Raji (cell line): Measurements from ENCODE around the gene TLR8.

ENCODE experiments used
- POLR2A ChIP-seq: IDR thresholded peaks from 2 replicates; pipeline ENCODE4 v1.6.1; 2011; ENCODE audit warnings: low read depth, low read length, control low read depth; ENCODE audit not compliant: insufficient read depth

The TLR8 gene

GRCh38 chrX:12919620-12920019 lies 13.2 kb downstream of the TLR8 start:
- TF ChIP-seq POLR2A = no peak

- no peak for TF ChIP-seq POLR2A
These were observed 14.6 kb downstream of the TLR8 start for GRCh38 chrX:12920990-12921389.

DNA sequence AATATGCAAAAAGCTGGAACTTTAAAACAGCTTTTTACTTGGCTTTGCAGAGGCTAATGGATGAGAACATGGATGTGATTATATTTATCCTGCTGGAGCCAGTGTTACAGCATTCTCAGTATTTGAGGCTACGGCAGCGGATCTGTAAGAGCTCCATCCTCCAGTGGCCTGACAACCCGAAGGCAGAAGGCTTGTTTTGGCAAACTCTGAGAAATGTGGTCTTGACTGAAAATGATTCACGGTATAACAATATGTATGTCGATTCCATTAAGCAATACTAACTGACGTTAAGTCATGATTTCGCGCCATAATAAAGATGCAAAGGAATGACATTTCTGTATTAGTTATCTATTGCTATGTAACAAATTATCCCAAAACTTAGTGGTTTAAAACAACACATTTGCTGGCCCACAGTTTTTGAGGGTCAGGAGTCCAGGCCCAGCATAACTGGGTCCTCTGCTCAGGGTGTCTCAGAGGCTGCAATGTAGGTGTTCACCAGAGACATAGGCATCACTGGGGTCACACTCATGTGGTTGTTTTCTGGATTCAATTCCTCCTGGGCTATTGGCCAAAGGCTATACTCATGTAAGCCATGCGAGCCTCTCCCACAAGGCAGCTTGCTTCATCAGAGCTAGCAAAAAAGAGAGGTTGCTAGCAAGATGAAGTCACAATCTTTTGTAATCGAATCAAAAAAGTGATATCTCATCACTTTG lies 15.6 kb downstream of the TLR8 start:
- no peak for TF ChIP-seq POLR2A

GRCh38 chrX:12922599-12922919 lies 16.1 kb downstream of the TLR8 start:
- no peak for TF ChIP-seq POLR2A

DNA sequence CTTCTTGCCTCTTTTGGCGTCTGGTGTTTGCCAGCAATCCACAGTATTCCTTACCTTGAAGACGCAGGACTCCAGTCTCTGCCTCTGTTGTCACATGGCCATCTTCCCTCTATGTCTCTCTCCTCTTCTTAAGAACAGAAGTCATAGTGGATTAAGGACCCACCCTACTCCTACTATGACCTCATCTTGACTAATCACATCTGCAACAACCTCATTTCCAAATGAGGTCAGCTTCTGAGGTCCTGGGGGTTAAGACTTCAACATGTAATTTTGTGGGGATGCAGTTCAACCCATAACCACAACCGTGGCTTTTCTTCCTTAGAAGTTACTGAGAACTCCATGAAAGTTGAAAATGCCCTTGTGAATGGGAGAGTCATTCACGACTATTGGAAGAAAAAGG lies 23.3 kb downstream of the TLR8 start:
- no peak for TF ChIP-seq POLR2A

DNA sequence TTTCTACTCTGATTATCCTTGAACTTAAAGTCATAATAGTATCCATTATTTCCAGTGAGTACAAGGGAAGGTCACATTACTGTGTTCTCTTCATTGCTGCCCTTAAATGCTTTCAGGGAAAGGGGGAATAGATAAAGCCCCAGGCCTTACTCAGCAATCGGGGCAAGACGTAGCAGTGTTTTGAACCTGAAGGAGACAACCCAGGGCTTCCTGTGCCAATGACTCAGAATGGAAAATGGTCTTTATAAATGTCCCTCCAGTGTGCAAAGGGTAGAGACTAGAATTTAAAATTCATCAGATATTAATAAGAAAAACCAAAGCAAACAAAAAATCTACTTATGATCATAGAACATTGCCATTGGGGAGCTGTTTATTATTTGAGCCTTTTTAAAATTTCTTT lies 23.7 kb downstream of the TLR8 start:
- no peak for TF ChIP-seq POLR2A

DNA sequence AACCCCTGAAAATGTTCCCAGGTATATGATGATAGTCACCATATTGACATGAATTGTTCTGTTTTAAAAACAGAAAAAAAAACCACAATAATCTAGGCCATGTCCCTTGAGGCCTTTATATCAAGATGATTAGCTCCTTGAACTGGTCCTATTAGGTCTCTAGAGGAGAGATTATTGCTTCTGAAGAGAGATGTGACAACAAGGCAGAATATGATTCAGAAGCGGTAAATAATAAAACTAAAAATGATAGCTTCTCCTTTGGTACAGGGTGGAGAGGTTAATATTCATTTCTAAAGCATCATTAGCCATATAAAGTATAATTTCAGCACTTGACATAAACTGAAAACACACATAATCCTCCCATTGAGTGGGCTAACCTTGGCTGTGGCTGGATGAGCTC lies 25.8 kb downstream of the TLR8 start:
- no peak for TF ChIP-seq POLR2A

GRCh38 chrX:12934850-12935249 lies 28.4 kb downstream of the TLR8 start:
- no peak for TF ChIP-seq POLR2A

- TF ChIP-seq POLR2A = no peak
These were observed 30.5 kb downstream of the TLR8 start for GRCh38 chrX:12936947-12937346.

DNA sequence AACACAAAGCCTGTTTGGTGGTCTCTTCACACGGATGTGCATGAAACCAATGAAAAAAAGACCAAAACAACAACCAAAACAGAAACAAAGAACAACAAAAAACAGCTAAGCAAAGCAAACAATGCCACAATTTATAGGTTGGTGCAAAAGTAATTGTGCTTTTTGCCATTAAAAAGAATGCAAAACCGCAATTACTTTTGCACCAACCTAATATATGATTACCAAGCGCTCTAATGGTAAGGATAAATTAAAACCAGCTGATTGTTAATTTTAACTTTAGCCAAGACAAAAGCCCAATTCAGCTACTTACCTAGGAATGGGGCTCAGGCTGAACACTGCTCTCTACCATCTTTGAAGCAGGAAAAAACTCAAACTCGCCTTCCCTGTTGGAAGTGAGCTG lies 39.1 kb downstream of the TLR8 start:
- no peak for TF ChIP-seq POLR2A

- TF ChIP-seq POLR2A = no peak
These were observed 40.0 kb downstream of the TLR8 start for GRCh38 chrX:12946406-12946805.

DNA sequence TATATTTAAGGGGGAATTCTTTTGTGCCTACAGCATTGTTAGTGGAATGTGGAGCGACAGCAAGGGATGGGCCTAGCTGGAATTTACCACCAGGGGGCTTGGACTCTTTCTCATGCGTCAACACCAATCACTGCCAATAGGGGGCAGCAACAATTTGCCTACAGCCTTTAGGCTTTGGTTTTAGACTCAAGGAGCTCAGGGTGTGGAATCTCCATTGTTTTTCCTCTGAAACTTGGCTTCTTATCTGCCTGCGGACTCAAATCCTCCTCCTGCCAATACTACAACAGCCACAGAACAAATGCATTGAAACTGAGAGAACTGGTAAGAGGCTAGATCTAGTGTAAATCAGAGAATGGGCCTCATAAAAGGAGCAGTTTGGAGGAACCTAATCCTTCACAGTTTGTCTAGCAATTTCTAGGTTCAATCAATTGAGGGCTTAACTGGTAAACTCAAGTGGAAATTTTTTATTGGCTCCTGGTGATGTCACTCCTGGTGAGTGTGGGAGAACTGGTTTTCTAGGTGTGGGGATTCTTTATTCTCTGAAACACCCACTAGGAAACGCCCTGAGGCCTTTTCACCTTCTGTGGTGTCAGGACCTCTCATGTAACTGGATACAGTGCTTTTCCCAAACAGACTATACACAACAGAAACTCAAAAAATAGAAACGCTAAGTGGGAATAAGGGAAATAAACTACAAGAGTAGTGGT lies 40.6 kb downstream of the TLR8 start:
- TF ChIP-seq POLR2A = no peak

DNA sequence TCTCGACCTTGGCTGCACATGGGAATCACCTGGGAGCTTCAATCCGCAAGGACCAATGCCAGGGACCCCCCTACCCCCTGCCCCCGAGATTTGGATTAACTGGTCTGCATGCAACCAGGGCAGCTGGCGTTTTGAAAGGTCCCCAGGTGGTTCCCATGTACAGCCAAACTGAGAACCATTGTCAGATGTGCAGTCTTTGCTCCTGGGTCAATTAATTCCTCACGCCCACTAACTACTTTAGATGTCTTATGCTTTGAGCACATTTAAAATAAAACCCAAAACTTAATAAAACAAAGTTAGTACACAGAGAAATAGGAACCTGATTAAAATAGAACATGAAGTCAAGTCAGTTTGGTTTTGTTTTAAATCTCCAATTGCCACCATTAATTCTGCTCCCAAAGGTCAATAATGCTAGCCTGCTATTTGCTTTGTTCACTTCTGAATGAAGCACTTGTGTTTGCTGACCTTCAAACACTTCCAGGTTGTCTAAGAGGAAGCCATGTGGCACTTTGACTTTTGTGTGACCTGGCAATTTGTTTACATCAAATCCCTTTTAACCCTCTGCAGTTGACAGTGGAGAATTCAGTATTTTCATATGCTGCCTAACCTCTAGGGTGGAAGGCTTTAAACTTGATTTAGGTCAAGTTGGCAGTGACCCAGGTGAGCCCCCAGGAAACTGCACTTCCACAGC lies 41.3 kb downstream of the TLR8 start:
- no peak for TF ChIP-seq POLR2A

DNA sequence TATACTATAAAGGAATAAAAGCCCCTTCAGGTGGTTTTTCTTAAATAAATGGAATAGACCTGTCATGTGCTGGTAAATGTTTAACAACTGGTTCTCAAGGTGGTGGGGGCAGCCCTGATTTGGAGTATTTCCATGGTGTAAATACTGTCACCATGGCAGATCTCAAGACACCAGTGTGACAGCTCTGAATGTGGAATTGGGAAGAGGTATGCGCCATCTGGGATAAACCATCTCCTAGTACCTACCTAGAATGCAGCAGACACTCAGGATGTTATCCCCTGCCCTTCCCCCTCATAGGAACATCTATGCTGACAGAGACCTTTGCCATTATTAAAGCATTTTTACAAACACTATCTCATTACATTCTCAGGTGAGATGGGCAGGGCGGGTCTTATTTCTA lies 42.1 kb downstream of the TLR8 start:
- no peak for TF ChIP-seq POLR2A

DNA sequence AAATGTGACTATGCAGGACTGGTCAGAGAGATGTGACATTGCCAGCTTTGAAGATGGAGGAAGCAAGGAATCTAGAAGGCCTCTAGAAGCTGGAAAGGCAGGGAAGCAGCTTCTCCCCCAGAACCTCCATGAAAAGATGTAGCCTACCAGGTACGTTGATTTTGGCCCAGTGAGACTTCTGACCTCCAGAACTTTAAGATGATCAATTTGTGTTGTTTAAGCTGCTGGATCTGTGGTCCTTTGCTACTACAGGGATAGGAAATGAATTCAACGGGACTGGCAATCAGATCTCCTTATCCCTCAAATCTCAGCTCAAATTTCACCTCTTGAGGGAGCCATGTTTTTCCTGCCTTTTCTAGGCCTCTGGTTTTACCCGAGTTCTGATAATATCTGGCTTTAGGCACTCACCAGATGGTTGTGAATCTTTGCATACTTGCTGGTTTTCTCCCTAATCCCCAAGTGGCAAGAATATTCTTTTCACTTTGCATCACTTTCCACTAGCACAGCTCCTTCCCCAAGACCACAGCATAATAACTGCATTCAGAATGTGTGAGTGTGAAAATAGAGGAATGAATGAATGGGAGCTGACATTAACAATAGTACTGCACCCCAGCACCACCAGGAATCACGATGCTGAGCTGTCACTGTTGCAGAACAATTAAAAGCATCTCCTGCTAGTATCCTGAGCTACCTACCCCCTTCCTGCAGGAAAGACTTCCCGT lies 42.9 kb downstream of the TLR8 start:
- no peak for TF ChIP-seq POLR2A

DNA sequence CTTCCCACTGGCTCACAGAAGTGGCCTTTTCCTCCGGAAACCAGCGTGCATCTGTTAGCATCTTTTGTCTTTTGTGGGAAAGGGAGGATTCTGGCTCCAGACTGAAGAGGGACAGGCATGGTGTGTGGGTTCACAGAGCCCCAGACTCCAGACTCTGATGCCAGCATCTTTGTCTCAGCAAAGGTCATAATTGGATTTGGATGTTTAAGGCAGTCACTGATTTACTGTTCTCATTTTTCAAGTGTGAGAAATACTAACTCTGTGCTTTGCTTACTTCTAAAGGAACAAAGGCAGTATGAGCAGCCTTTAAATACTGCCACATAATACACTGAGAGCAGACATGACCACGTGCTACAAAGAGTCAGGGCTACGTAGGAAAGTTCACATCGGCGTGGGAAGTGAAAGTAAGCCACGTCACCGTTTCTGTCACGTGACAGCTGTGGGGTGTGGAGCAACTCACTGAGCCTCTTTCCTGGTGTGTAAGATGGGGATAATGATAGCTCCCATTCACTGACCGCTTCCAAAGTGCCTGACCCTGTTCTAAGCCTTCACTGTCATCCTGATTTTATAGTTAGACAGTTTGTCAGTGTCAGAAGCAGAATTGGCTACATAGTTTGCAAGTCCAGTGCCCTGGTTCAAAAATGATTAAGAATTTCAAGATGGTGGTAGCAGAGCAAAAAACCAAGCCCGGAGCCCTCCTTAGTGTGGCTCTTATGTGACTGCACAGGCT lies 43.7 kb downstream of the TLR8 start:
- TF ChIP-seq POLR2A = peak; percentile 55
